A673 (cell line): Measurements from ENCODE around the gene ABCA7. TPM values are rescaled to one million over a fixed set of nuclear protein-coding genes. Genes with fewer than 3 reads are reported as not detected.

Experiments used
- BruUV-seq: library from RNA; stranded (reverse); fragments of 400-500 nt; replicated peaks from 2 replicates; lab custom pipeline; 2021; lab: Mats Ljungman, UMichigan
- CTCF ChIA-PET: fragments of 300-600 bp; sonication (Branson Sonifier 250); formaldehyde crosslinking; loops from one replicate; lab custom pipeline; 2022; ENCODE audit warnings: antibody characterized with exemption; lab: Charles Lee
- POLR2A ChIA-PET: fragments of 300-600 bp; sonication (Branson Sonifier 250); formaldehyde crosslinking; loops from one replicate; lab custom pipeline; 2022; ENCODE audit warnings: antibody characterized with exemption; ENCODE audit not compliant: low non-redundant PET; lab: Charles Lee
- DNase-seq: peaks from one replicate; pipeline ENCODE4 v3.0.0-alpha.2; 2015; ENCODE audit warnings: low spot score
- H3K27ac ChIP-seq: fragments of 200-600 bp; sonication (generic); 2 replicates; pipeline ENCODE4 v1.5.1; 2016; ENCODE audit warnings: mixed run types, low read depth, mild to moderate bottlenecking, mixed read lengths, antibody characterized with exemption, low read length; ENCODE audit not compliant: poor library complexity, severe bottlenecking
- H3K27me3 ChIP-seq: fragments of 200-600 bp; sonication (generic); replicated peaks from 2 replicates; pipeline ENCODE4 v1.6.1; 2017; ENCODE audit warnings: mixed run types, low read depth, mild to moderate bottlenecking, mixed read lengths, antibody characterized with exemption, low read length; ENCODE audit not compliant: insufficient read depth, poor library complexity
- H3K36me3 ChIP-seq: fragments of 200-600 bp; sonication (generic); 2 replicates; pipeline ENCODE4 v1.6.1; 2016; ENCODE audit warnings: mixed run types, mild to moderate bottlenecking, mixed read lengths, antibody characterized with exemption, low read length; ENCODE audit not compliant: insufficient read depth, poor library complexity, severe bottlenecking
- H3K4me1 ChIP-seq: fragments of 200-600 bp; sonication (generic); 2 replicates; pipeline ENCODE4 v1.6.1; 2017; ENCODE audit warnings: mixed run types, mild to moderate bottlenecking, mixed read lengths, antibody characterized with exemption, low read length; ENCODE audit not compliant: insufficient read depth, poor library complexity, severe bottlenecking
- H3K4me3 ChIP-seq: fragments of 200-600 bp; sonication (generic); 2 replicates; pipeline ENCODE4 v1.5.1; 2016; ENCODE audit warnings: low read depth, mixed run types, mild to moderate bottlenecking, mixed read lengths, low read length; ENCODE audit not compliant: poor library complexity, severe bottlenecking
- H3K9me3 ChIP-seq: fragments of 200-600 bp; sonication (generic); 2 replicates; pipeline ENCODE4 v1.6.1; 2016; ENCODE audit warnings: mixed run types, low read depth, mild to moderate bottlenecking, mixed read lengths, antibody characterized with exemption, low read length; ENCODE audit not compliant: poor library complexity, severe bottlenecking
- CTCF ChIP-seq: fragments of 300-800, 200-600 bp; sonication (generic); conservative IDR thresholded peaks from 2 replicates; pipeline ENCODE4 v1.5.1; 2017; ENCODE audit warnings: low read depth, mild to moderate bottlenecking, antibody characterized with exemption, low read length, moderate library complexity, mixed read lengths
- EZH2 ChIP-seq: fragments of 200-600 bp; sonication (generic); IDR thresholded peaks from 2 replicates; pipeline ENCODE4 v1.6.1; 2017; ENCODE audit warnings: borderline replicate concordance, low read depth, mild to moderate bottlenecking, mixed read lengths, antibody characterized with exemption, low read length; ENCODE audit not compliant: poor library complexity, severe bottlenecking
- intact Hi-C: fragments of 100-400 bp; cut with micrococcal nuclease; formaldehyde crosslinking; loops from one replicate; pipeline ENCODE4 v1.10.0; 2022; ENCODE audit not compliant: unreplicated experiment
- total RNA-seq: library from RNA; stranded (reverse); gene quantifications from 2 replicates; pipeline ENCODE4 v1.2.3, GENCODE V29; 2021

Gene ABCA7
- total RNA-seq, 1 experiment from 2014 or later, result 12.0 TPM

GRCh38 chr19:1027650-1028061, 12.3 kb upstream of the ABCA7 start:
- peak overlapping the region; percentile 92 for H3K4me3 ChIP-seq
- H3K4me1 ChIP-seq, result no peaks in the 10 kb centered on the region
- TF ChIP-seq CTCF, result no peak
- TF ChIP-seq EZH2, result no peak
- no TSS peak for BruUV-seq
- DNase-seq, result no peak
- ChIA-PET POLR2A (no interaction called here), CTCF (interaction anchor here (0.7 kb wide), 2 partner anchors 21 to 22 kb away, joined by 3 read pairs; no protein-coding TSS in a partner anchor)
- H3K9me3 ChIP-seq, result no peaks in the 10 kb centered on the region
- intact Hi-C loops, result loop anchor here (10.0 kb wide), 3 partner anchors 77 to 217 kb away; partner anchors contain the start of genes ATP5F1D, GPX4 and MIDN
- H3K27me3 ChIP-seq, result no peaks in the 10 kb centered on the region
- H3K36me3 ChIP-seq, result peaks cover 8% of the 10 kb centered on the region
- H3K27ac ChIP-seq, result peak overlapping the region; percentile 99

GRCh38 chr19:1028062-1028926, 11.6 kb upstream of the ABCA7 start:
- POLR2A ChIA-PET, result no interaction called here
- no peaks in the 10 kb centered on the region for H3K27me3 ChIP-seq
- H3K27ac ChIP-seq, result peak overlapping the region; percentile 99
- no TSS peak for BruUV-seq
- peaks cover 14% of the 10 kb centered on the region for H3K36me3 ChIP-seq
- H3K9me3 ChIP-seq, result no peaks in the 10 kb centered on the region
- intact Hi-C loops, result loop anchor here (10.0 kb wide), 3 partner anchors 77 to 217 kb away; partner anchors contain the start of genes ATP5F1D, GPX4 and MIDN
- CTCF ChIA-PET, result no interaction called here
- TF ChIP-seq EZH2 (no peak), CTCF (no peak)
- no peaks in the 10 kb centered on the region for H3K4me1 ChIP-seq
- peak overlapping the region; percentile 92 for H3K4me3 ChIP-seq
- DNase-seq, result peak; percentile 90

GRCh38 chr19:1032264-1032867, 7.5 kb upstream of the ABCA7 start:
- POLR2A ChIA-PET, result no interaction called here
- BruUV-seq, result no TSS peak
- Histone ChIP-seq H3K4me1 (no peaks in the 10 kb centered on the region), H3K36me3 (peaks cover 23% of the 10 kb centered on the region), H3K27ac (no peak overlapping the region), H3K4me3 (no peak overlapping the region), H3K9me3 (no peaks in the 10 kb centered on the region), H3K27me3 (no peaks in the 10 kb centered on the region)
- intact Hi-C loops, result no loop called here
- CTCF ChIA-PET, result no interaction called here
- no peak for DNase-seq
- no peak for TF ChIP-seq CTCF
- no peak for TF ChIP-seq EZH2
